ENCODE results near the gene RAB40C. TPM values are rescaled to one million over a fixed set of nuclear protein-coding genes. Genes with fewer than 3 reads are reported as not detected.

Gene RAB40C
- polyA plus RNA-seq, 1 donor (not counting 4 experiments of a cell fraction or from before 2014, with no cell fraction given), result 4.0 TPM

DNA sequence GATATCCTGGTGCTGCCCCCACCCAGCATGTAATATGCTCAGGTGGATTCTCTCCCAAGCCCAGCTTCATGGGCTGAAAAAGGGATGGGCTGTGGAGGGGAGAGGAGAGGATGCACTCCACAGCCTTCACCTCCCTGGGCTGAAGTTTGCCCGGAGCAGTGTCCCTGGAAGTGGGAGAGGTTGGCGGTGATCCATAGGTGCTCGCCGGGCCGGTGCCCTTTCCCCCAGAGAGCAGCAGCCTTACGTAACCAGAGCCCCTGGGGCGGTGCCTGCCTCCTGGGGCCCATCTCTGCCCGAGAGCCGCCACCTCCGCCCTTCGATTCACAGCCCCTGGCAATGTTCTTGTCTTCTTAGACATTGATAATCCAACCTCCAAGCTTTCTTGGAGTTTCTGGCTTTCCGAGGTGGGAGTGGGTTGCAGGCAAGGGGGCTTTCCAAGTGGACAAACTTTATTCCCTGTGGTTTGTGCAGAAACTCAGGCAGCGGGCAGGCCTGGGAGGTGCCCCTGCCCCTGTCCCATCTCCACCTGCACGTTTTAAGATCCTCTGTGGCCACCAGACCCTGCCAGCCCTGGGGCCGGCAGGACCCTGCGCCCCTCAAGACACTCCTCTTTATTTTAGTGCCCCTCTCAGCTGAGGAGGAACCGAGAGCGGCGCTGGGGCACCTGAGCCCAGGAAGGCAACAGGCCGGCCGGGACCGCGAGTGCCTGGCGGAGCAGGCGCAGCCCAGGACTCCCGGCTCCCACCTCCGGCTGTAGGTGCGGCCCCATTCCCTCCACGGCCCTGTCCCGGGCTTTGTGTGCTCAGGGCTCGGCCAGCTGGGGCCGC is 56.2 kb downstream of the RAB40C start:
- dilution Hi-C loops (cut with MboI; ENCODE audit: extremely low pct_ligation_motif_present, low sequenced_read_pairs), result no loop called here
- Histone ChIP-seq H3K4me2 (ENCODE audit: control insufficient read depth, extremely low read depth, insufficient read depth, low read depth, low read length) (no peak overlapping the region), H3K4me3 (ENCODE audit: control insufficient read depth in 2 of 3, extremely low read depth in 1 of 3, insufficient read depth in 2 of 3, low read depth in 1 of 3, low read length in 3 of 3) (no peak overlapping the region), H3K9me3 (ENCODE audit: control insufficient read depth, low read depth, low read length) (no peaks in the 10 kb centered on the region), H3K36me3 (ENCODE audit: control insufficient read depth in 2 of 2, extremely low read depth in 1 of 2, insufficient read depth in 2 of 2, low read length in 2 of 2) (no peaks in the 10 kb centered on the region), H3K9ac (ENCODE audit: control insufficient read depth, extremely low read depth, insufficient read depth, low read length) (no peak overlapping the region), H3K9me1 (ENCODE audit: control insufficient read depth, extremely low read depth, insufficient read depth, low read length) (peaks cover 2% of the 10 kb centered on the region), H3K79me2 (ENCODE audit: control insufficient read depth, insufficient read depth, low read length) (peaks cover 6% of the 10 kb centered on the region), H3K4me1 (ENCODE audit: control insufficient read depth, extremely low read depth, insufficient read depth, low read length) (peaks cover 16% of the 10 kb centered on the region), H3K27ac (ENCODE audit: control insufficient read depth, insufficient read depth, low read length) (no peak overlapping the region), H3K27me3 (ENCODE audit: control insufficient read depth, extremely low read depth, insufficient read depth, low read length) (no peaks in the 10 kb centered on the region), H4K20me1 (ENCODE audit: control insufficient read depth, extremely low read depth, insufficient read depth, low read length) (no peaks in the 10 kb centered on the region), H2AFZ (ENCODE audit: control insufficient read depth, low read length) (no peak overlapping the region)
- DNase-seq (ENCODE audit: low read depth, low spot score) (no peak), FAIRE-seq (no peak)
- TF ChIP-seq, protein P1, sequence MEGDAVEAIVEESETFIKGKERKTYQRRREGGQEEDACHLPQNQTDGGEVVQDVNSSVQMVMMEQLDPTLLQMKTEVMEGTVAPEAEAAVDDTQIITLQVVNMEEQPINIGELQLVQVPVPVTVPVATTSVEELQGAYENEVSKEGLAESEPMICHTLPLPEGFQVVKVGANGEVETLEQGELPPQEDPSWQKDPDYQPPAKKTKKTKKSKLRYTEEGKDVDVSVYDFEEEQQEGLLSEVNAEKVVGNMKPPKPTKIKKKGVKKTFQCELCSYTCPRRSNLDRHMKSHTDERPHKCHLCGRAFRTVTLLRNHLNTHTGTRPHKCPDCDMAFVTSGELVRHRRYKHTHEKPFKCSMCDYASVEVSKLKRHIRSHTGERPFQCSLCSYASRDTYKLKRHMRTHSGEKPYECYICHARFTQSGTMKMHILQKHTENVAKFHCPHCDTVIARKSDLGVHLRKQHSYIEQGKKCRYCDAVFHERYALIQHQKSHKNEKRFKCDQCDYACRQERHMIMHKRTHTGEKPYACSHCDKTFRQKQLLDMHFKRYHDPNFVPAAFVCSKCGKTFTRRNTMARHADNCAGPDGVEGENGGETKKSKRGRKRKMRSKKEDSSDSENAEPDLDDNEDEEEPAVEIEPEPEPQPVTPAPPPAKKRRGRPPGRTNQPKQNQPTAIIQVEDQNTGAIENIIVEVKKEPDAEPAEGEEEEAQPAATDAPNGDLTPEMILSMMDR (optimal IDR thresholded peaks at IDR 0.05 in 1 of 3, IDR thresholded peaks at IDR 0.05 in 1 of 3, conservative IDR thresholded peaks at IDR 0.05 in 1 of 3; ENCODE audit: extremely low read depth in 1 of 3, insufficient read depth in 2 of 3, low read length in 3 of 3), result no peak
- TF ChIP-seq EZH2 (IDR thresholded peaks at IDR 0.05; ENCODE audit: low read length), result no peak

DNA sequence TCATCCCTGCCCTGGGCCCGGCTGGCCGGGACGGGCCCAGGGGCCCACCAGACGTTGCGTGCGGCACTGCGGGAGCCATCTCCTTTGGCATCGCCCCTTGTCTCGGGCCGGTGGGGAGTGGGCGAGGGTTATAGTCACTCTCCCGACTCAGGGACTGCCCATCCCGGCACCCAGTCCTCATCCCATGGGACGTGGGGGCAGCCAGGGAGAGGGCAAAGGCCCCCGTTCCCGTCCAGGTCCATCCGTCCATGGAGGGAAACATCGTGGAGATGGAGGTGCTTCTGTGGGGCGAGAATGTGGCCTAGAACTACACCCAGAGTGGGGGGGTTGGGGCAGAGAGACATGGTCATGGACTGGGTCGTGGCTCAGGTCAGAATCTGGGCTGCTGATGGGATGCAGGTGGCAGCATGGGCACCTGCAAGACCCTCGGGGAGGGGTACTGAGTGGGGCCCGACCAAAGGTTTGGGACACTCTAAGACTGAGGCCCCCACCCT is 56.9 kb downstream of the RAB40C start:
- H2AFZ ChIP-seq (ENCODE audit: control insufficient read depth, low read length), result no peak overlapping the region
- no peaks in the 10 kb centered on the region for H3K36me3 ChIP-seq (ENCODE audit: control insufficient read depth in 2 of 2, extremely low read depth in 1 of 2, insufficient read depth in 2 of 2, low read length in 2 of 2)
- H3K79me2 ChIP-seq (ENCODE audit: control insufficient read depth, insufficient read depth, low read length), result peaks cover 6% of the 10 kb centered on the region
- peaks cover 2% of the 10 kb centered on the region for H3K9me1 ChIP-seq (ENCODE audit: control insufficient read depth, extremely low read depth, insufficient read depth, low read length)
- peaks cover 16% of the 10 kb centered on the region for H3K4me1 ChIP-seq (ENCODE audit: control insufficient read depth, extremely low read depth, insufficient read depth, low read length)
- H3K27me3 ChIP-seq (ENCODE audit: control insufficient read depth, extremely low read depth, insufficient read depth, low read length), result no peaks in the 10 kb centered on the region
- H4K20me1 ChIP-seq (ENCODE audit: control insufficient read depth, extremely low read depth, insufficient read depth, low read length), result no peaks in the 10 kb centered on the region
- TF ChIP-seq EZH2 (IDR thresholded peaks at IDR 0.05; ENCODE audit: low read length), result no peak
- TF ChIP-seq, protein P1 (optimal IDR thresholded peaks at IDR 0.05 in 1 of 3, IDR thresholded peaks at IDR 0.05 in 1 of 3, conservative IDR thresholded peaks at IDR 0.05 in 1 of 3; ENCODE audit: extremely low read depth in 1 of 3, insufficient read depth in 2 of 3, low read length in 3 of 3), result no peak
- dilution Hi-C loops (cut with MboI; ENCODE audit: extremely low pct_ligation_motif_present, low sequenced_read_pairs), result no loop called here
- FAIRE-seq (no peak), DNase-seq (ENCODE audit: low read depth, low spot score) (no peak)
- H3K9ac ChIP-seq (ENCODE audit: control insufficient read depth, extremely low read depth, insufficient read depth, low read length), result no peak overlapping the region
- H3K27ac ChIP-seq (ENCODE audit: control insufficient read depth, insufficient read depth, low read length), result no peak overlapping the region
- H3K4me3 ChIP-seq (ENCODE audit: control insufficient read depth in 2 of 3, extremely low read depth in 1 of 3, insufficient read depth in 2 of 3, low read depth in 1 of 3, low read length in 3 of 3), result no peak overlapping the region
- no peaks in the 10 kb centered on the region for H3K9me3 ChIP-seq (ENCODE audit: control insufficient read depth, low read depth, low read length)
- no peak overlapping the region for H3K4me2 ChIP-seq (ENCODE audit: control insufficient read depth, extremely low read depth, insufficient read depth, low read depth, low read length)

Data from keratinocyte (primary cell).